GM21717 (cell line): ENCODE results near the gene KLF9.

Experiments
- ATAC-seq: cut with Tn5 transposase; IDR thresholded peaks from one replicate; pipeline ENCODE4 v1.9.1; 2021; ENCODE audit warnings: mild to moderate bottlenecking, moderate library complexity; ENCODE audit not compliant: unreplicated experiment

The KLF9 gene

GRCh38 chr9:70422371-70423043 is 8.1 kb upstream of the KLF9 start:
- ATAC-seq = no peak

GRCh38 chr9:70421272-70422180 is 7.1 kb upstream of the KLF9 start:
- no peak for ATAC-seq

GRCh38 chr9:70420441-70421271 is 6.2 kb upstream of the KLF9 start:
- ATAC-seq = peak; percentile 5

DNA sequence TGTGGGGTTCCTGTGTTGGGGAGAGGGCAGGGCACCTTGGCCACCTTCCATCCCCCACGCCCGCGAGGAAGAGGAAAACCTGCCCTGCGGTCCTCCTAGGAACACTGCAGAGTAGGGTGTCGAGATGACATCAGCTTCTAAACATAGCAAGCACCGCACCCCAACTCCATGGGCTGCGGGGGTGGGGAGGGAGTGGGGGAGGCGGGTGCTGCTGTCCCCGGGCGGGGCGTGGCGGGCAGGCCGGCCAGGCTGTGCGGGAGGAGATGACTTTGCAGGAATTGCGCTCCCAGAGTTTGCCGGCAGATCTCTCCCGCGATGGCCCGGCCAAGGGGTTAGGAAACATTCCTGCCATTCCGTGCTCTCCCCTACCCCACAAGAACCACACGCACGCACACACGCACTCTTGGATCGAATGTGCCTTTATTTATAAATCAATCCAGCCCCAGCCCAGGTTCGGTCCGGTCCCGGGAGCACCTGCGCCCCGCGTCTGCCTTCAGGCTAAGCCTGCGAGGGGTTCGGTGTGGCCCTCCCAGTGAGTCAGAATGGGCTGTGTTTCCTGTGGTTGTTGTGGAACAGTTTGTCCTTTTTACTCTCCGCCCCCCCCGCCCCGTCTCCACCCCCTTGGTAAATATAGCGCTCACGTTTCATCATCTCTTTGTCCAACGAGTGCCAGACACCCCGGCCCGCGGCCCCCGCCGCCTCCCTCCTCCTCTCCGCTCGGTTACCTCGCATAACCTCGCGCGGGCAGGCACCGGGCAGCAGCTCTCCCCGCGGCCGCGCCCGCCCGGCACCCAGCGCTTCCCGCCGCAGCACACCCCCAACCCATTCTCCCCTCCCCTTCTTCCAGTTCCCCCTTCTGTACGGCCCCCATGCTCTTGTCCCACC is 5.3 kb upstream of the KLF9 start:
- peak; percentile 43 for ATAC-seq

DNA sequence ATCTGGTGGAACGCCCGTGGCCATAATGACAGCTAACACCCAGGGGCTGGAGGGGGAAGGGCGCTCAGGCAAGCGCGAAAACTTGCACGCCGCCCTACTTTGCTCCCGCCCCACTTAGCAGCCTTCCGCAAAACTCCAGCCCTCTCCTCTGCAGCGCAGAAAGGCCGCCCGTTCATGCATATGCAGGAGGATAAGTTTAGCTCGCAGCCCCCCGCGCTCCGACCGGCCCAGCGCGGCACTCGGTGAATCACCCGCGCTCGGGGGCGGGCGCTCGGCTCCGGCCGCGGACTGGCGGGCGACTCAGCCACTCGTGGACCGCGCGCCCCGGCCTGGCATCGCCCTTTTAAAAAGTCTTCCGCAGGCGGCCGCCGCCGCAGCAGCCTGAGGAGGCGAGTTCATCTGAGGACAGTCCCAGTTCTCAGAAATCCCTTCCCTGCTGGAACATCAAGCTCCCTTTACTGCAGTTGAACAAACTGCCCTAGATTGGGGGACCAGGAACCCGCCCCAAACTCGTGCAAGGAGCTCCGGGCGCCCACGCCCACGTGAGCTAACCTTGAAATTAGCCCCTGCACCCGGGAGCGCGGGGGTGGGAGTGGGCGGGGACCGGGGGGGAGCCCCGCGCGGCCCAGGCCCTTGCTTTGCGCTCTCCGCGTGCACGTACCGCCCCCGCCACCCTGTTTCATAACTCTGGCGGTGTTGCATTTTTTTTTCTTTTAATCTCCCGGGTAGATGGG is 4.5 kb upstream of the KLF9 start:
- peak; percentile 45 for ATAC-seq

GRCh38 chr9:70415476-70415875 is 1.0 kb upstream of the KLF9 start:
- ATAC-seq = no peak

GRCh38 chr9:70415041-70415440 is 584 bp upstream of the KLF9 start:
- ATAC-seq = no peak

DNA sequence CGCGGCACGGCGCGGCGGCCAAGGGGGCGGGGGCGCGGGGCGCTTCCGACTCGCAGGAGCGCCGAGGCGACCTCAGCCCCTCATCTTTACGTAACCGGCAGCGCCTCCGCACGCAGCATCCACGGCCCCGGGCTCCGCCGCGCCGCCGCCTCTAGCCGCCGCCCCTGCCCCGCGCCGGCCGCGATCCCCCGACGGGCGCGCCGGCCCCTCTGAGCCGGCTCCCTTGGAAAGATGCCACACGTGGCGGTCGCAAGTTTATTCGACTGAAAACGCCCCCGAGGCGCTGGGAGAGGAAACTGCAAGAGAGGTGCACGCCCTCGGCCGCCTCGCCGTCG is 1.0 kb downstream of the KLF9 start:
- peak; percentile 21 for ATAC-seq

DNA sequence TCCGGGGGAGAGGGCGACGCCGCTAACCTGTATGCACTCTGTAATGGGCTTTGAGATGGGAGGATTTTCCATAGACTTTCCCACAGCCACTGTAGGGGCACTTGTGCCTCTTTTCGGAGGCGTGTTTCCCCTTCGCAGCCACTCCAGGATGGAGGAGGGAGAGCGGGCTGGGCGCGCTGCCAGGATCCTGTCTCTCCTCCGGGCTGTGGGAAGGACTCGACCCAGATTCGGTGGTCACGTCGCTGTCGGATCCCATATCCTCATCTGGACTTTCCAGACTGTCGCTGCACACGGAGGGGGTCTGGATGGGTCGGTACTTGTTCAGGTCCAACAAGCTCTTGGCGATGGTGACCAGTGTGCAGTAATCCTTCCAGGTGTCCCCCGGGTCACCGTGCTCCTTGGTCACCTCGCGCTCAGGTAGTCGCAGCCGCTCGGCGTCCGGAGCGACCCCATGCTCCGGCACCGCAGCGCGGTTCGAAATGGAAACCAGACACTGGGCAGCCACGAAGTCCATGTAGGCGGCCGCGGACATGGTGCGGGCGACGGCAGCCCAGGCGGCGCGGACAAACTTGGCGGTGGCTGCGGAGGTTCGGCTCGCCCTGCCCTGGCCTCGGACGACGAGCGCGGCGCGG is 1.5 kb downstream of the KLF9 start:
- ATAC-seq = peak; percentile 1

- peak; percentile 34 for ATAC-seq
Observed at GRCh38 chr9:70411930-70412831, 2.3 kb downstream of the KLF9 start.

GRCh38 chr9:70411121-70411929 is 3.1 kb downstream of the KLF9 start:
- ATAC-seq = no peak

DNA sequence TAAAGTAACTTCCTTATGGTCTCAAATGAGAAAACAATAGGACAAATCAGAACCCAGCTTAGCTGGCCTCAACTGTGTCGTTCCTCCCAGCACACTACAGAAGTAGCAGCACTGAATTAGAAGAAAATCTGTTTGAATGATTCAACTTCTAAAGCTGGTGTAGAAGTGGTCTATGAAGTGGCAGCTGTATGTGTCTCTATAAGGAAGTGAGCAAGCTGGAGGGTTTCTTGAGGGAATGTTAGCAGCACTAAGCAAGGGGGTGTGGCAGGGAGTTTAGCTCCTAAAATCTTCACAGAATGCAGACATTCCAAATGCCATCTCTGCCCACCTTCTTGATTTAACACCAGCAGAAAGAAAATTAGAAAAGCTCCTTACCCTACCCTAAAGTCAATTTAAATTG is 4.1 kb downstream of the KLF9 start:
- ATAC-seq = no peak

DNA sequence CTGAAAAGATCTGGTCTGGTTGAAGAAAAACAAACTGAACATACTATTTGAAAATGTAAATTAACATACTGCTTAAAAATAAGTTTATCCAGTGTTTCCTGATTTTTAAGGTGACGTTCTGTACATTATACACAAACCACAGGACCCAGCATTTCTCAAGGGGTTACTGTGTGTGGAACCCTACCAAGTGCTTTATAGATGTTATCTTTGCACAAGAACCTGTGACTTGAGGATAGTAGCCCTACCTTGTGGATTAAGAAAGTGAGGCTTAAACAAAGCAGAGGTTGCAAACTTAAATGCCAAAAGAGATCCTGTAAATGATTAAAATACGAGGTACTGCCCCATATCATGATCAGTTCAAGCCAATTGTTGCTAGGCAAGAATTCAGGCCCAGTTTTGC is 4.7 kb downstream of the KLF9 start:
- no peak for ATAC-seq

DNA sequence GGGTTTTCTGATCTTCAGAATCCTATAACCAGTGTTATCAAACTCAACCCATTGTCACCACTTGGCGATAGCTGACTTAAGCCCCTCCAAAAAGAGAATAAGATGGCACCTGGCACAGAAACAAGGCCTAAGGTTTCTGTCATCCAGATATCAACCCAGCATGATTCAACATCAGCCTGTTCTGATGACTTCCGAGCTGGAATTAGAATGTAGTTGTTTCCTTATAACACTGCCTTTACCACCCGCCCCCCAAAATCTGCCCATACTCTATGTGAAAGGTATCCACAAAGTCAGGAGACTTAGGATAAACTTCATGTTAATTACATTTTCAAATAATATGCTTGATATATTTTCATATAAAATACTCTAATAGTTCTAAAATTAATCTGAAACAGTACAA is 5.2 kb downstream of the KLF9 start:
- no peak for ATAC-seq

GRCh38 chr9:70408393-70409040 is 5.9 kb downstream of the KLF9 start:
- no peak for ATAC-seq

DNA sequence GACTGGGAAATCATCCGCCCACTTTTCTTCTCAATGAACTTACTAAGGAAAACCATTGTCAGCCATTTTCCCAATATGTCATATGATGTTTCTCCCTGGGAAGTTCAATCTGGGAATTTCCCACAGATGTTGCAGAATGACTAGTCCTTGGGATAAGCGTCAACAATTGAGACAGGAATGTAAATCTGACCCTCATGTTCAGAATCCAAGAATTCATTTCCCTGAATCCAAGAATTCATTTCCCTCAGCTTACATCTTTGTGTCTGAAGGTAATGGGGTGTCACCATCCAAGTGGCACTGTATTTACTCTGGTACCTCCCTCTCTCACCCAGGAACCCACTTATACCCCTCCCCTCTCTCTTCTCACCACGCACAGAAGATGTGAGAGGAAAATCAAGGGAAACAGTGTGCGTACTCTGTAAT is 7.4 kb downstream of the KLF9 start:
- ATAC-seq = no peak

DNA sequence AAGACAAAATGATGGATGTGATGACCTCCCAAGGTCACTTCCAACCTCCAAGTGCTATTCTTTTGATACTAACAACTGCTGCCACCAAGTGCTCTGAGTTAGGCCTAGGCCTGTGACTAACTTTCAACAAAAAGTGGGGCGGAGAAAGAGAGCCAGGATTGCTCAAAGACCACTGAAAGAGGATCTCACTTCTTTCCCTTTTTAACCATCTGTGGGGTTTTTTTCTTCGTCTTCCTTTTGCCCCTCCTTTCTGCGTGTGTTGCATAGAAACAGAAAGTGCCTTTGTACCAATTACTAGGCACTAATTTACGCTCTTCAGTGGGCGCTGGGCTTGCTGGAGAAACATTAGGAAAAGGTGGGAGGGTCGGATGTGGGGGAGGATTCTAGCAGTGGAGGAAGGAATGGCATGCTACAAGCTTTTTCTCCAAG is 8.0 kb downstream of the KLF9 start:
- peak; percentile 88 for ATAC-seq
